HepG2 (cell line): Measurements from ENCODE around the gene LBR. TPM values are rescaled to one million over a fixed set of nuclear protein-coding genes. Genes with fewer than 3 reads are reported as not detected.

Source experiments
- ATM ChIP-seq: fragments of 450-650 bp; IDR thresholded peaks from 2 replicates; pipeline ENCODE4 v1.7.1; 2017; ENCODE audit warnings: mild to moderate bottlenecking, borderline replicate concordance
- BHLHE40 ChIP-seq: IDR thresholded peaks from 2 replicates; pipeline ENCODE4 v1.6.1; 2011; ENCODE audit warnings: low read length, improper control_type of control experiment
- CENPBD1 ChIP-seq: sonication (generic); formaldehyde crosslinking; IDR thresholded peaks from 2 replicates; pipeline ENCODE4 v1.8.0; 2022; ENCODE audit warnings: missing genetic modification reagents, low read depth, mild to moderate bottlenecking, borderline replicate concordance
- ELF1 ChIP-seq: sonication (generic); formaldehyde crosslinking; IDR thresholded peaks from 2 replicates; pipeline ENCODE4 v1.4.0; 2020; ENCODE audit warnings: missing genetic modification reagents
- HNF4A ChIP-seq: sonication (generic); formaldehyde crosslinking; IDR thresholded peaks from 2 replicates; pipeline ENCODE4 v1.4.0; 2020; ENCODE audit warnings: missing genetic modification reagents
- MEIS2 ChIP-seq: sonication (generic); formaldehyde crosslinking; IDR thresholded peaks from 2 replicates; pipeline ENCODE4 v1.9.0; 2021; ENCODE audit warnings: mild to moderate bottlenecking, missing genetic modification reagents
- NFE2L2 ChIP-seq: fragments of 150-350 bp; IDR thresholded peaks from 2 replicates; pipeline ENCODE4 v1.6.1; 2014; ENCODE audit warnings: low read length
- NFIB ChIP-seq: sonication (generic); formaldehyde crosslinking; IDR thresholded peaks from 2 replicates; pipeline ENCODE4 v1.9.0; 2021; ENCODE audit warnings: missing genetic modification reagents, mild to moderate bottlenecking, borderline replicate concordance
- NFKB2 ChIP-seq: sonication (generic); formaldehyde crosslinking; IDR thresholded peaks from 2 replicates; pipeline ENCODE4 v1.4.0; 2020; ENCODE audit warnings: missing genetic modification reagents, borderline replicate concordance
- NPAS2 ChIP-seq: sonication (generic); formaldehyde crosslinking; IDR thresholded peaks from 2 replicates; pipeline ENCODE4 v1.8.0; 2022; ENCODE audit warnings: mild to moderate bottlenecking, missing genetic modification reagents, borderline replicate concordance
- SMAD3 ChIP-seq: sonication (generic); formaldehyde crosslinking; IDR thresholded peaks from 2 replicates; pipeline ENCODE4 v1.4.0; 2020; ENCODE audit warnings: missing genetic modification reagents
- ZNF235 ChIP-seq: sonication (generic); formaldehyde crosslinking; IDR thresholded peaks from 2 replicates; pipeline ENCODE4 v1.8.1; 2023; ENCODE audit warnings: mild to moderate bottlenecking, missing genetic modification reagents, borderline replicate concordance
- ZNF280D ChIP-seq: sonication (generic); formaldehyde crosslinking; IDR thresholded peaks from 2 replicates; pipeline ENCODE4 v1.5.1; 2020; ENCODE audit warnings: mild to moderate bottlenecking, missing genetic modification reagents
- ZNF333 ChIP-seq: sonication (generic); formaldehyde crosslinking; IDR thresholded peaks from 2 replicates; pipeline ENCODE4 v1.4.0; 2020; ENCODE audit warnings: mild to moderate bottlenecking, missing genetic modification reagents, borderline replicate concordance
- ZNF34 ChIP-seq: sonication (generic); formaldehyde crosslinking; IDR thresholded peaks from 2 replicates; pipeline ENCODE4 v1.4.0; 2020; ENCODE audit warnings: mild to moderate bottlenecking, missing genetic modification reagents, borderline replicate concordance
- ZNF710 ChIP-seq: sonication (generic); formaldehyde crosslinking; IDR thresholded peaks from 2 replicates; pipeline ENCODE4 v1.5.0; 2020; ENCODE audit warnings: mild to moderate bottlenecking, missing genetic modification reagents, borderline replicate concordance
- ZNF749 ChIP-seq: sonication (generic); formaldehyde crosslinking; IDR thresholded peaks from 2 replicates; pipeline ENCODE4 v1.8.0; 2022; ENCODE audit warnings: mild to moderate bottlenecking, missing genetic modification reagents, moderate library complexity, borderline replicate concordance
- ZNF776 ChIP-seq: sonication (generic); formaldehyde crosslinking; IDR thresholded peaks from 2 replicates; pipeline ENCODE4 v1.4.0; 2020; ENCODE audit warnings: mild to moderate bottlenecking, missing genetic modification reagents
- ZNF839 ChIP-seq: sonication (generic); formaldehyde crosslinking; IDR thresholded peaks from 2 replicates; pipeline ENCODE4 v1.4.0; 2020; ENCODE audit warnings: missing genetic modification reagents, mild to moderate bottlenecking, borderline replicate concordance
- polyA plus RNA-seq, 8 experiments: library from polyadenylated mRNA; depleted of rRNA in 3 of 8; stranded (reverse) in 7 of 8; unstranded in 1 of 8; fragments of >200 nt; fragmentation: Illumina TruSeq in 4 of 8; extraction: Trizol in 4 of 8; gene quantifications; 2 replicates each; pipeline versions ENCODE4 v1.2.1 to v1.2.3, GENCODE V29; 2011 to 2016; ENCODE audit warnings: low read depth in 4 of 8, missing spikeins in 1 of 8, mixed read lengths in 1 of 8; ENCODE audit not compliant: insufficient read depth in 1 of 8
- total RNA-seq, 5 experiments: library from RNA; depleted of rRNA; stranded (reverse); fragments of >200 nt; fragmentation: Illumina TruSeq; extraction: Trizol; gene quantifications; 2 replicates each; pipeline ENCODE4 v1.2.3, GENCODE V29; 2016; ENCODE audit warnings: low read depth in 1 of 5
- TF ChIP-seq, protein P1 (sequence below): sonication (generic); formaldehyde crosslinking; IDR thresholded peaks from 2 replicates; pipeline ENCODE4 v1.5.0; 2020; ENCODE audit warnings: mild to moderate bottlenecking, missing genetic modification reagents
- TF ChIP-seq, protein P2 (sequence below): IDR thresholded peaks from 2 replicates; pipeline ENCODE4 v1.6.1; 2016; ENCODE audit warnings: mild to moderate bottlenecking

The LBR gene
- total and polyA plus RNA-seq, 2 of the 13 experiments (the other 11 are each of a cell fraction or from before 2014, with no cell fraction given) = 38.9 to 76.7 TPM

GRCh38 chr1:225474986-225475820 lies 47.4 kb upstream of the LBR start (continued):
- TF ChIP-seq ELF1 (CRISPR knock-in tag) (no peak), BHLHE40 (peak; percentile 50; the same call in 1 of the 2 replicates), SMAD3 (CRISPR knock-in tag) (peak; percentile 32; the same call in 1 of the 2 replicates), NFIB (CRISPR knock-in tag) (no peak), ZNF235 (CRISPR knock-in tag) (no peak), NPAS2 (CRISPR knock-in tag) (no peak), ZNF776 (CRISPR knock-in tag) (no peak), ZNF749 (CRISPR knock-in tag) (peak; percentile 18; the same call in 1 of the 2 replicates), ZNF333 (CRISPR knock-in tag) (no peak), ATM (no peak), MEIS2 (CRISPR knock-in tag) (peak; percentile 63; the same call in 1 of the 2 replicates), ZNF839 (peak; percentile 30; the same call in 1 of the 2 replicates), HNF4A (no peak), NFE2L2 (no peak), CENPBD1 (CRISPR knock-in tag) (no peak), NFKB2 (CRISPR knock-in tag) (peak; percentile 24; the same call in 1 of the 2 replicates), ZNF34 (CRISPR knock-in tag) (peak; percentile 94), ZNF710 (CRISPR knock-in tag) (no peak), ZNF280D (CRISPR knock-in tag) (no peak)
- TF ChIP-seq, protein P1, sequence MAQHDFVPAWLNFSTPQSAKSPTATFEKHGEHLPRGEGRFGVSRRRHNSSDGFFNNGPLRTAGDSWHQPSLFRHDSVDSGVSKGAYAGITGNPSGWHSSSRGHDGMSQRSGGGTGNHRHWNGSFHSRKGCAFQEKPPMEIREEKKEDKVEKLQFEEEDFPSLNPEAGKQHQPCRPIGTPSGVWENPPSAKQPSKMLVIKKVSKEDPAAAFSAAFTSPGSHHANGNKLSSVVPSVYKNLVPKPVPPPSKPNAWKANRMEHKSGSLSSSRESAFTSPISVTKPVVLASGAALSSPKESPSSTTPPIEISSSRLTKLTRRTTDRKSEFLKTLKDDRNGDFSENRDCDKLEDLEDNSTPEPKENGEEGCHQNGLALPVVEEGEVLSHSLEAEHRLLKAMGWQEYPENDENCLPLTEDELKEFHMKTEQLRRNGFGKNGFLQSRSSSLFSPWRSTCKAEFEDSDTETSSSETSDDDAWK (CRISPR knock-in tag) = no peak
- TF ChIP-seq, protein P2, sequence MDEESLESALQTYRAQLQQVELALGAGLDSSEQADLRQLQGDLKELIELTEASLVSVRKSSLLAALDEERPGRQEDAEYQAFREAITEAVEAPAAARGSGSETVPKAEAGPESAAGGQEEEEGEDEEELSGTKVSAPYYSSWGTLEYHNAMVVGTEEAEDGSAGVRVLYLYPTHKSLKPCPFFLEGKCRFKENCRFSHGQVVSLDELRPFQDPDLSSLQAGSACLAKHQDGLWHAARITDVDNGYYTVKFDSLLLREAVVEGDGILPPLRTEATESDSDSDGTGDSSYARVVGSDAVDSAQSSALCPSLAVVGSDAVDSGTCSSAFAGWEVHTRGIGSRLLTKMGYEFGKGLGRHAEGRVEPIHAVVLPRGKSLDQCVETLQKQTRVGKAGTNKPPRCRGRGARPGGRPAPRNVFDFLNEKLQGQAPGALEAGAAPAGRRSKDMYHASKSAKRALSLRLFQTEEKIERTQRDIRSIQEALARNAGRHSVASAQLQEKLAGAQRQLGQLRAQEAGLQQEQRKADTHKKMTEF = peak; percentile 84
